ENCODE measurements around the gene BTBD9. TPM values are rescaled to one million over a fixed set of nuclear protein-coding genes. Genes with fewer than 3 reads are reported as not detected.

BTBD9 gene
- total and polyA plus RNA-seq, 10 donors, result 1.2 to 43.1 (median 27.8) TPM

- H3K4me1 ChIP-seq, result peaks cover 0 to 4% (median 0%) of the 10 kb centered on the region in 6 donors
- DNase-seq, result no peak
- H3K36me3 ChIP-seq, result peaks cover 0 to 18% (median 0%) of the 10 kb centered on the region in 6 donors
- intact Hi-C loops (cut with DNase I; ENCODE audit: low total_unique reads), result no loop called here
- no peaks in the 10 kb centered on the region for H3K27me3 ChIP-seq (replicated peaks in 1 of 7)
- H3K9me3 ChIP-seq, result no peaks in the 10 kb centered on the region
- no peak overlapping the region for H3K27ac ChIP-seq
- no peak overlapping the region for H3K4me3 ChIP-seq
- no peak for TF ChIP-seq POLR2A (IDR thresholded peaks at IDR 0.05)
- no peak for TF ChIP-seq CTCF (IDR thresholded peaks at IDR 0.05 in 8 of 11, conservative IDR thresholded peaks at IDR 0.05 in 3 of 11)
- TF ChIP-seq POLR2AphosphoS5 (IDR thresholded peaks at IDR 0.05), result no peak
- WGBS, 5 donors, result 88 to 96% (median 94%) methylated on average over 15 of the region's 15 CpGs
Observed at GRCh38 chr6:38161331-38161730, 478.4 kb downstream of the BTBD9 start.

GRCh38 chr6:38160831-38161230 is 478.9 kb downstream of the BTBD9 start:
- DNase-seq, result no peak
- no peaks in the 10 kb centered on the region for H3K27me3 ChIP-seq (replicated peaks in 1 of 7)

GRCh38 chr6:38159596-38159995 is 480.1 kb downstream of the BTBD9 start:
- Histone ChIP-seq H3K4me1 (peaks cover 0 to 10% (median 4%) of the 10 kb centered on the region in 6 donors), H3K36me3 (peaks cover 0 to 24% (median 2%) of the 10 kb centered on the region in 6 donors), H3K9me3 (no peaks in the 10 kb centered on the region), H3K4me3 (no peak overlapping the region), H3K27me3 (replicated peaks in 1 of 7) (no peaks in the 10 kb centered on the region), H3K27ac (no peak overlapping the region)
- WGBS, 5 donors, result 65 to 86% (median 77%) methylated on average over 8 of the region's 8 CpGs
- TF ChIP-seq CTCF (IDR thresholded peaks at IDR 0.05 in 8 of 11, conservative IDR thresholded peaks at IDR 0.05 in 3 of 11) (no peak), POLR2A (IDR thresholded peaks at IDR 0.05) (no peak), POLR2AphosphoS5 (IDR thresholded peaks at IDR 0.05) (no peak)
- intact Hi-C loops (cut with DNase I; ENCODE audit: low total_unique reads), result no loop called here
- DNase-seq, result no peak

More at GRCh38 chr6:38160831-38161230, 478.9 kb downstream of the BTBD9 start:
- peaks cover 0 to 18% (median 0%) of the 10 kb centered on the region in 6 donors for H3K36me3 ChIP-seq
- peaks cover 0 to 4% (median 0%) of the 10 kb centered on the region in 6 donors for H3K4me1 ChIP-seq
- no peak overlapping the region for H3K4me3 ChIP-seq
- intact Hi-C loops (cut with DNase I; ENCODE audit: low total_unique reads), result no loop called here
- no peak overlapping the region for H3K27ac ChIP-seq
- H3K9me3 ChIP-seq, result no peaks in the 10 kb centered on the region
- TF ChIP-seq CTCF (IDR thresholded peaks at IDR 0.05 in 8 of 11, conservative IDR thresholded peaks at IDR 0.05 in 3 of 11) (no peak), POLR2A (IDR thresholded peaks at IDR 0.05) (no peak), POLR2AphosphoS5 (IDR thresholded peaks at IDR 0.05) (peak in 1 of 3 donors; percentile 45)
- WGBS, 5 donors, result 95 to 98% (median 96%) methylated on average over 25 of the region's 25 CpGs

- 88 to 97% (median 93%) methylated on average over 14 of the region's 14 CpGs for WGBS, 5 donors
Observed at GRCh38 chr6:38158762-38159350, 480.9 kb downstream of the BTBD9 start.

More at GRCh38 chr6:38158762-38159350, 480.9 kb downstream of the BTBD9 start:
- peak in 2 of 3 donors; percentile 24 to 36 for TF ChIP-seq POLR2AphosphoS5 (IDR thresholded peaks at IDR 0.05)
- TF ChIP-seq POLR2A (IDR thresholded peaks at IDR 0.05), result no peak
- Histone ChIP-seq H3K4me1 (peaks cover 0 to 17% (median 8%) of the 10 kb centered on the region in 6 donors), H3K27me3 (replicated peaks in 1 of 7) (no peaks in the 10 kb centered on the region), H3K9me3 (no peaks in the 10 kb centered on the region), H3K4me3 (no peak overlapping the region), H3K27ac (no peak overlapping the region), H3K36me3 (peaks cover 0 to 30% (median 3%) of the 10 kb centered on the region in 6 donors)
- intact Hi-C loops (cut with DNase I; ENCODE audit: low total_unique reads), result no loop called here
- DNase-seq, result no peak
